ENCODE data around the gene NOTCH1. TPM values are rescaled to one million over a fixed set of nuclear protein-coding genes. Genes with fewer than 3 reads are reported as not detected.

NOTCH1 gene
- total RNA-seq, 2 experiments from 2014 or later = 17.6 to 17.9 TPM

GRCh38 chr9:136550439-136551289 lies 4.8 kb upstream of the NOTCH1 start:
- POLR2A ChIA-PET = no interaction called here
- intact Hi-C loops (cut with micrococcal nuclease; ENCODE audit: unreplicated experiment) = no loop called here
- Histone ChIP-seq H3K79me2 (ENCODE audit: insufficient read depth, low read depth, low read length) (no peaks in the 10 kb centered on the region), H3K36me3 (ENCODE audit: insufficient read depth, low read length) (no peaks in the 10 kb centered on the region), H3K27ac (ENCODE audit: low read depth, low read length, poor library complexity, severe bottlenecking) (no peak overlapping the region), H2AFZ (ENCODE audit: low read length) (no peak overlapping the region), H4K20me1 (ENCODE audit: insufficient read depth, low read length) (no peaks in the 10 kb centered on the region), H3K4me3 (ENCODE audit: low read depth, low read length, poor library complexity, severe bottlenecking) (no peak overlapping the region), H3K4me2 (ENCODE audit: low read length) (no peak overlapping the region), H3K4me1 (ENCODE audit: insufficient read depth, low read length, poor library complexity, severe bottlenecking) (peaks cover 31% of the 10 kb centered on the region), H3K9me2 (ENCODE audit: insufficient read depth, low read length) (no peaks in the 10 kb centered on the region), H3K9me3 (ENCODE audit: low read length) (no peaks in the 10 kb centered on the region)
- CTCF ChIA-PET (ENCODE audit: unreplicated experiment) = no interaction called here
- DNase-seq (ENCODE audit: low spot score) = no peak
- TF ChIP-seq EZH2phosphoT487 (IDR thresholded peaks at IDR 0.05; ENCODE audit: borderline replicate concordance, low read depth, low read length) (no peak), CTCF (conservative IDR thresholded peaks at IDR 0.05; ENCODE audit: low read length) (no peak)
- no TSS peak for BruUV-seq (replicated peaks)

- H3K36me3 ChIP-seq (ENCODE audit: insufficient read depth, low read length) = no peaks in the 10 kb centered on the region
- DNase-seq (ENCODE audit: low spot score) = no peak
- ChIA-PET CTCF (ENCODE audit: unreplicated experiment) (no interaction called here), POLR2A (no interaction called here)
- no peak overlapping the region for H3K27ac ChIP-seq (ENCODE audit: low read depth, low read length, poor library complexity, severe bottlenecking)
- H3K9me3 ChIP-seq (ENCODE audit: low read length) = no peaks in the 10 kb centered on the region
- TF ChIP-seq CTCF (conservative IDR thresholded peaks at IDR 0.05; ENCODE audit: low read length) = no peak
- BruUV-seq (replicated peaks) = no TSS peak
- intact Hi-C loops (cut with micrococcal nuclease; ENCODE audit: unreplicated experiment) = loop anchor here (10.0 kb wide), 1 partner anchor 606 kb away; no protein-coding TSS in a partner anchor
- no peak overlapping the region for H3K4me3 ChIP-seq (ENCODE audit: low read depth, low read length, poor library complexity, severe bottlenecking)
- H3K9me2 ChIP-seq (ENCODE audit: insufficient read depth, low read length) = no peaks in the 10 kb centered on the region
- no peak overlapping the region for H2AFZ ChIP-seq (ENCODE audit: low read length)
- no peak overlapping the region for H3K4me2 ChIP-seq (ENCODE audit: low read length)
- H4K20me1 ChIP-seq (ENCODE audit: insufficient read depth, low read length) = 0 out of 2 replicates have a peak, but pooled peaks cover 5% of the 10 kb centered on the region
- peaks cover 4% of the 10 kb centered on the region; the same call in 1 of the 2 replicates for H3K79me2 ChIP-seq (ENCODE audit: insufficient read depth, low read depth, low read length)
- H3K4me1 ChIP-seq (ENCODE audit: insufficient read depth, low read length, poor library complexity, severe bottlenecking) = peaks cover 34% of the 10 kb centered on the region
These were observed 3.4 kb upstream of the NOTCH1 start for GRCh38 chr9:136549010-136549980.
